Occipital lobe (tissue), 2 donors: ENCODE data around the gene PCDHA4. TPM values are rescaled to one million over a fixed set of nuclear protein-coding genes. Genes with fewer than 3 reads are reported as not detected.

ENCODE experiments used
- DNase-seq: peaks from one replicate; lab custom pipeline; 2025; lab: John Stamatoyannopoulos, UW
- total RNA-seq: library from RNA; depleted of rRNA; stranded (reverse); fragments of >200 nt; gene quantifications from one replicate; pipeline ENCODE4 v1.2.3, GENCODE V29; 2014

PCDHA4 gene
- total RNA-seq, 1 donor from 2014 or later, result 18.6 TPM

- DNase-seq, result no peak
Observed at GRCh38 chr5:140855772-140856674, 49.2 kb downstream of the PCDHA4 start, which contains the start of gene PCDHA10. TSS of gene PCDHA10 (plus strand) at chr5:140855897. CDS start at chr5:140856049, 152 bp downstream.

- no peak for DNase-seq
Observed at GRCh38 chr5:140857177-140857986, 50.5 kb downstream of the PCDHA4 start.

- DNase-seq, result no peak
Observed at GRCh38 chr5:140857987-140858240, 51.0 kb downstream of the PCDHA4 start.

GRCh38 chr5:140862441-140863295 is 55.8 kb downstream of the PCDHA4 start:
- DNase-seq, result no peak

Other genes starting within 250 kb of the PCDHA4 start
- 17.0 TPM for gene SRA1, start 249.6 kb upstream of the PCDHA4 start, total RNA-seq
- 24.5 TPM for gene APBB3, start 242.5 kb upstream of the PCDHA4 start, total RNA-seq
- gene SLC35A4, start 242.2 kb upstream of the PCDHA4 start, total RNA-seq, result 3.7 TPM
- 15.4 TPM for gene CD14, start 173.9 kb upstream of the PCDHA4 start, total RNA-seq
- 7.5 TPM for gene TMCO6, start 167.6 kb upstream of the PCDHA4 start, total RNA-seq
- 27.8 TPM for gene NDUFA2, start 159.4 kb upstream of the PCDHA4 start, total RNA-seq
- 55.7 TPM for gene IK, start 159.2 kb upstream of the PCDHA4 start, total RNA-seq
- 14.2 TPM for gene WDR55, start 142.2 kb upstream of the PCDHA4 start, total RNA-seq
- 0.31 TPM for gene DND1, start 133.5 kb upstream of the PCDHA4 start, total RNA-seq
- 70.7 TPM for gene HARS1, start 115.7 kb upstream of the PCDHA4 start, total RNA-seq
- gene HARS2, start 115.6 kb upstream of the PCDHA4 start, total RNA-seq, result 31.0 TPM
- 47.1 TPM for gene ZMAT2, start 106.6 kb upstream of the PCDHA4 start, total RNA-seq
- 6.6 TPM for gene PCDHA1, start 20.9 kb upstream of the PCDHA4 start, total RNA-seq
- gene PCDHA2, start 12.2 kb upstream of the PCDHA4 start, total RNA-seq, result 11.5 TPM
- gene PCDHA3, start 6.0 kb upstream of the PCDHA4 start, total RNA-seq, result 21.2 TPM
- gene PCDHA5, start 14.5 kb downstream of the PCDHA4 start, total RNA-seq, result 13.1 TPM
- 24.8 TPM for gene PCDHA6, start 20.9 kb downstream of the PCDHA4 start, total RNA-seq
- gene PCDHA7, start 27.2 kb downstream of the PCDHA4 start, total RNA-seq, result 18.1 TPM
- gene PCDHA8, start 34.1 kb downstream of the PCDHA4 start, total RNA-seq, result 11.1 TPM
- gene PCDHA9, start 41.3 kb downstream of the PCDHA4 start, total RNA-seq, result 18.6 TPM
- gene PCDHA10, start 48.8 kb downstream of the PCDHA4 start, total RNA-seq, result 20.3 TPM
- gene PCDHA11, start 61.9 kb downstream of the PCDHA4 start, total RNA-seq, result 38.8 TPM
- 19.8 TPM for gene PCDHA12, start 68.2 kb downstream of the PCDHA4 start, total RNA-seq
- gene PCDHA13, start 75.1 kb downstream of the PCDHA4 start, total RNA-seq, result 20.9 TPM
- gene PCDHAC1, start 119.2 kb downstream of the PCDHA4 start, total RNA-seq, result 74.1 TPM
- 33.5 TPM for gene PCDHAC2, start 159.4 kb downstream of the PCDHA4 start, total RNA-seq
- 0.31 TPM for gene PCDHB1, start 244.3 kb downstream of the PCDHA4 start, total RNA-seq